DMS 273 (cell line): Measurements from ENCODE around the gene GPN1.
"Not testable (repeated sequence)": the region's sequence is repeated elsewhere in the genome, so short reads cannot be mapped to it uniquely, and the experiment has no call there.

Source experiments
- DNase-seq: peaks from one replicate; lab custom pipeline; 2025; ENCODE audit not compliant: unreplicated experiment; lab: John Stamatoyannopoulos, UW

Gene GPN1

GRCh38 chr2:27667446-27667845, 38.6 kb downstream of the GPN1 start:
- DNase-seq: no peak

DNA sequence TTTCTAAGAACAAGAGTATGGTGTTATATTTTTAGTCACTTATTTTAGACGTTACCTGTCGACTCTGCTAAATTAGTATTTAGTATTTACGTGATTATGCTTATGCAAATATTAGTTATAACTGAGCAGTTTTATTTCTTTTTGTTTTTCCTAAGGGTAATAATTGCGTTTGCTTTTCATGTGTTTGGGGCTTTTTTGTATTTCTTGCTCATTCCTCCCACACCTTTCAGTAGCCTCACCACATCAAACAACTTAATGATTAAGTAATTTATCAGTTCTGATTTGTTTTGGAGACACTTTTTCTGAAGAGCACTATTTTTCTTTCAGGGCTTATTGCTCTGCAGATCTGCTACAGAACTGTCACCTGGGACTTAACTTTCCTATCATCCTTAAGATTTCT, 42.4 kb downstream of the GPN1 start:
- DNase-seq: no peak

DNA sequence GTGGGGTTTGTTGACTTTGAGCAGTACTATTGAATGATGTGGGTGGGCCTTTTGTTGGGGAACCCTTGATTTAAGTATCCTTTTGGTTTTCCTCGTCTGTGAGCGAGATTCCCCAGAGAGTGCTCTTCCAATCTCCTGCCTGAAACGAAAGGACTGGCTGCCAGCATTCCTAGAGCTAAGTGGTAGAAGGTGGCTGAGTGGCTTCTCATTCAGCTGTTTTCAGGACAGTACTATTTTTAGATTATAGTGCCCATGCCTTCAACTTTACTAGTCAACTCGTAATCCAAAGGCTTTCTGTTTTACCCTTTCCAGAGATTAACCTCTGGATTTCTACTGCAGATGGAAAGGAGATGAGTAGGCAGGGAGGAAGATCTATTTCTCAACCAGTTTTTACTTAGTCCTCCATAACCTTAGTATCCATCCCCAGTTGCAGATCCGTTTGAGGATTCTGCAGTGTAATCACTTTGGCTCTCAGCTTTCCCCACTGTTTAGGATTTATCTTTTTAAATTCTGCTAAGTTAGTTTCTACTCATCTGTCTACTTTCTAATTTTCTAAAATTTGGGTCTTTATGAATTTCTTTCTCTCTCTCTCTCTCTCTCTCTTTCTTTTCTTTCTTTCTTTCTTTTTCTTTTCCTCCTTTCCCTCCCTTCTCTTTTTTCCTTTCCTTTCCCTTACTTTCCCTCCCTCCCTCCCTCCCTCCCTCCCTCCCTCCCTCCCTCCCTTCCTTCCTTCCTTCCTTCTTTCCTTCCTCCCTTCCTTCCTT, 44.1 kb downstream of the GPN1 start:
- no peak for DNase-seq

DNA sequence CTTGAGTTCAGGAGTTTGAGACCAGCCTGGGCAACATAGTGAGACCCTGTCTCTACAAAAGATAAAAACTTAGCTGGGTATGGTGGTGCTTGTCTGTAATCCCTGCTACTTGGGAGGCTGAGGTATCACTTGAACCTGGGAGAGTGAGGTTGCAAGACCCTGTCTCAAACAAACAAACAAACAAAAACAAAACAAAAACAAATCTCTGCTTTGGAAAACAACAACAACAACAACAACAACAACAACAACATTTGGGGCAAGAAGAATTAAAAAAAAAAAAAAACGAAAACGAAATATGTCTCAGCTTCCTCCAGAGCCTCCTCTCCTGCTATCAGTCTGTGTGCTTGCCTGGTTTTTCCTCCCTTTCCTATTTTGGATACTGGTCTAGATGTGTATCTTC, 51.7 kb downstream of the GPN1 start:
- no peak for DNase-seq

- DNase-seq: no peak
Observed at GRCh38 chr2:27681841-27682240, 53.0 kb downstream of the GPN1 start.

- DNase-seq: not testable (repeated sequence)
Observed at GRCh38 chr2:27682334-27682771, 53.5 kb downstream of the GPN1 start.

DNA sequence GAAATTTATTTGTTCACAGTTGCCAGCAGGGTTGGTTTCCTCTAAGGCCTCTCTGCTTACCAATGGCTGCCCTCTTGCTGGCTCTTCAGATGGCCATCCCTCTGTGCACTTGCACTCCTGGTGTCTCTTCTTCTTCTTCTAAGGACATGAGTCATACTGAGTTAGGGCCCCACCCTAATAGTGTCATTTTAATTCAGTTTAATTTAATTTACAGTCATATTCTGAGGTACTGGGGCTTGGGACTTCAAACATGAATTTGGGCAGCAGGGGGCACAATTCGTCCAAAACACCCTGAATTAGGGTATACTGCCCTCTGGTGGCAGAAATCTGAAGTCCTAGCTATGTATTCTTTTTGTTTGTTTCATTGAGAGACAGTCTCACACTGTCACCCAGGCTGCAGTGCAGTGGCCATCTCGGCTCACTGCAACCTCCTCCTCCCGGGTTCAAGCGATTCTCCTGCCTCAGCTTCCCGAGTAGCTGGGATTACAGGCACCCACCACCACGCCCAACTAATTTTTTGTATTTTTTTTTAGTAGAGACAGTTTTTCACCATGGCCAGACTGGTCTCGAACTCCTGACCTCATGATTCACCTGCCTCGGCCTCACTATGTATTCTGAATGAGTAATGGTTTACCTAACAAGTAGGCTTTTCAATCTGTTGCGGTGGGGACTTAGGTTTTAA, 54.7 kb downstream of the GPN1 start:
- peak; percentile 97 for DNase-seq

GRCh38 chr2:27685006-27685405, 56.2 kb downstream of the GPN1 start:
- not testable (repeated sequence) for DNase-seq

DNA sequence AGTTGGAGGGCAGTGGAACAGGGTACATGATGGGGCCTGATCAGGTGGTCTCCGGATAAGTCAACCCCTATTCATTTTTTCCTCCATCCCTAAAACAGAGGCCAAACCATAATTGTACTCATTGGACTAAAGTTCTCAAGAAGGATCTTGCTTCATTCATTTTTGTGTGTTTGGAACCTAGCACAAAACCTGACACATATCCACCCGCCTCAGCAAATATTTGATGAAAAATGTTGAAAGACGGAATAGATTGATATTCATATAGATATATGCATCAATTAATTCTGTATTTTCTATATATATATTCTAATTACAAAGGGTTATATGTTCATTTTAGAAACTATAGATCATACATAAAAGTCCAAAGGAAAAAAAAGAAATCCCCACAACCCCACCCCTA, 56.7 kb downstream of the GPN1 start:
- no peak for DNase-seq

- DNase-seq: no peak
Observed at GRCh38 chr2:27687232-27687631, 58.4 kb downstream of the GPN1 start.

- DNase-seq: no peak
Observed at GRCh38 chr2:27689424-27689823, 60.6 kb downstream of the GPN1 start.

DNA sequence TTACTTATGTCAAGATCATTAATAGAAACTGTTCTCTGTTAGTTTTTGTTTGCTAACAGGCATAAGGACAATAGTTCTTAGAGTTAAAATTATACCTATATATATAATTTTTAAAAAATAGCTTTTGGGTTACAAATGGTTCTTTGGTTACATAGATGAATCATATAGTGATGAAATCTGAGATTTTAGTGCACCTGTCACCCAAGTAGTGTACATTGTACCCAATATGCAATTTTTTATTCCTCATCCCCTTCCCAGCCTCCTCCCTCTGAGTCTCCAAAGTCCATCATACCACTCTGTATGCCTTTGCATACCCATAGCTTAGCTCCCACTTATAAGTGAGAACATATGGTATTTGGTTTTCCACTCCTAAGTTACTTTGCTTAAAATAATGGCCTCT, 61.2 kb downstream of the GPN1 start:
- DNase-seq: no peak

GRCh38 chr2:27697660-27698059, 68.8 kb downstream of the GPN1 start:
- no peak for DNase-seq
